OCI-LY3 (cell line): ENCODE data around the gene MTHFD1L.

ENCODE experiments used
- EZH2phosphoT487 ChIP-seq: fragments of 200-600 bp; shearing (Covaris generic); IDR thresholded peaks from 2 replicates; pipeline ENCODE4 v1.6.1; 2018; ENCODE audit warnings: antibody characterized with exemption, mixed run types, low read depth
- TF ChIP-seq, protein P1 (sequence below): fragments of 200-600, 300-600 bp; sonication (generic); IDR thresholded peaks from 2 replicates; pipeline ENCODE4 v1.5.1; 2014; ENCODE audit warnings: antibody characterized with exemption, low read length, low read depth

DNA sequence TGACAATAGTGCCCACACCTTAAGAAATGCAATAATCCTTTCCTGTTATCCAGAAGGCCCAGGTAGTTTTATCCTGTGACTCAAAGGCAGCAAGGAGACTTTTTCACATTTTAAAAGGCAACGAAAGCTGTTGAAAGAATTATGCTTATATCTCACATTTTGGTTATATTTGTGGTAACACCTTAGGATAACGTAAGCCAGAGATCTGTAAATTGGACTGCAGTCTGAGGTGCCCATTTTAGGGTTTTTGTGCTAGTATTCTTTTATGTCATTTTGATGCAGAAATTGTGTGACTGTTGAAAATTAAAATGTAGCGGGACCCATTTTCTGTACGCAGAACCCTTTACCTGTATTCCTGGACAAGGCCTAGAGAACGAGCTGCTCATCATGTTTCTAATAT lies 24.3 kb upstream of the MTHFD1L start:
- TF ChIP-seq, protein P1, sequence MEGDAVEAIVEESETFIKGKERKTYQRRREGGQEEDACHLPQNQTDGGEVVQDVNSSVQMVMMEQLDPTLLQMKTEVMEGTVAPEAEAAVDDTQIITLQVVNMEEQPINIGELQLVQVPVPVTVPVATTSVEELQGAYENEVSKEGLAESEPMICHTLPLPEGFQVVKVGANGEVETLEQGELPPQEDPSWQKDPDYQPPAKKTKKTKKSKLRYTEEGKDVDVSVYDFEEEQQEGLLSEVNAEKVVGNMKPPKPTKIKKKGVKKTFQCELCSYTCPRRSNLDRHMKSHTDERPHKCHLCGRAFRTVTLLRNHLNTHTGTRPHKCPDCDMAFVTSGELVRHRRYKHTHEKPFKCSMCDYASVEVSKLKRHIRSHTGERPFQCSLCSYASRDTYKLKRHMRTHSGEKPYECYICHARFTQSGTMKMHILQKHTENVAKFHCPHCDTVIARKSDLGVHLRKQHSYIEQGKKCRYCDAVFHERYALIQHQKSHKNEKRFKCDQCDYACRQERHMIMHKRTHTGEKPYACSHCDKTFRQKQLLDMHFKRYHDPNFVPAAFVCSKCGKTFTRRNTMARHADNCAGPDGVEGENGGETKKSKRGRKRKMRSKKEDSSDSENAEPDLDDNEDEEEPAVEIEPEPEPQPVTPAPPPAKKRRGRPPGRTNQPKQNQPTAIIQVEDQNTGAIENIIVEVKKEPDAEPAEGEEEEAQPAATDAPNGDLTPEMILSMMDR, result no peak
- TF ChIP-seq EZH2phosphoT487, result no peak
